Stomach smooth muscle (tissue), 2 donors: ENCODE measurements around the gene B4GALNT3.

Experiments
- H3K27ac ChIP-seq: one replicate; pipeline ENCODE4 v1.7.0; 2013; ENCODE audit warnings: mild to moderate bottlenecking, low read length, inconsistent platforms
- H3K27me3 ChIP-seq, 2 donors: one replicate each; pipeline ENCODE4 v1.7.0; 2013; ENCODE audit warnings: low read length in 2 of 2; ENCODE audit not compliant: insufficient read depth in 2 of 2, control insufficient read depth in 1 of 2
- H3K36me3 ChIP-seq, 2 donors: one replicate each; pipeline ENCODE4 v1.7.0; 2013; ENCODE audit warnings: low read length in 2 of 2; ENCODE audit not compliant: control insufficient read depth in 2 of 2, insufficient read depth in 2 of 2
- H3K4me1 ChIP-seq: one replicate; pipeline ENCODE4 v1.7.0; 2013; ENCODE audit warnings: low read length; ENCODE audit not compliant: control insufficient read depth, insufficient read depth
- H3K4me3 ChIP-seq, 2 donors: one replicate each; pipeline ENCODE4 v1.7.0; 2013; ENCODE audit warnings: low read length in 2 of 2
- H3K9ac ChIP-seq, 2 donors: one replicate each; pipeline ENCODE4 v1.7.0; 2013; ENCODE audit warnings: low read length in 2 of 2, mild to moderate bottlenecking in 1 of 2
- H3K9me3 ChIP-seq, 2 donors: one replicate each; pipeline ENCODE4 v1.7.0; 2013; ENCODE audit warnings: low read length in 2 of 2; ENCODE audit not compliant: control insufficient read depth in 2 of 2
- donor health status: healthy.
- donor health status: Pancreatic carcinoma.

The B4GALNT3 gene

GRCh38 chr12:597926-598568, 138.3 kb downstream of the B4GALNT3 start:
- Histone ChIP-seq H3K27me3 (no peaks in the 10 kb centered on the region), H3K36me3 (no peaks in the 10 kb centered on the region), H3K27ac (no peak overlapping the region), H3K9ac (no peak overlapping the region), H3K9me3 (no peaks in the 10 kb centered on the region), H3K4me3 (no peak overlapping the region), H3K4me1 (no peaks in the 10 kb centered on the region)

DNA sequence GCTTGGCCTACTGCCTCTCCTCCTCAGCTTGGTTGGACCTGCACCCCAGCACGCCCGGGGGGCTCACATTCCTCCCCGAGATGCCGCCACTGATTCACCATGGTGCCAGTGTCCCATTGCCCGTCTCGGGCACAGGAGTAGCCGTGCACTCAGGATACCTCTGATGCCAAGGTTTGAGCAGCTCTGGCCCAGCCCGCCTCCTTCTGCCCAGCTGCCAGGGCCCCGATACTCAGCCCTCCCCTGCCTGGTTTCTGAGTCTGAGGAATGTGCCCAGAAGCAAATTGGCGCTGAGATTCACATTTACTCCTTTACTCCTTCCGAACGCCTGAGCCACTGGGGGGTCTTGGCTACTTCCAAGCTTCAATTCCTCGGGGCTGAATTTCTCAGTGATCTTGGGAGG, 140.0 kb downstream of the B4GALNT3 start:
- Histone ChIP-seq H3K27ac (no peak overlapping the region), H3K36me3 (no peaks in the 10 kb centered on the region), H3K4me1 (no peaks in the 10 kb centered on the region), H3K27me3 (no peaks in the 10 kb centered on the region), H3K9me3 (no peaks in the 10 kb centered on the region), H3K9ac (no peak overlapping the region), H3K4me3 (no peak overlapping the region)

GRCh38 chr12:601976-602699, 142.4 kb downstream of the B4GALNT3 start:
- Histone ChIP-seq H3K27me3 (no peaks in the 10 kb centered on the region), H3K27ac (no peak overlapping the region), H3K4me3 (no peak overlapping the region), H3K36me3 (no peaks in the 10 kb centered on the region), H3K9me3 (no peaks in the 10 kb centered on the region), H3K9ac (no peak overlapping the region), H3K4me1 (no peaks in the 10 kb centered on the region)

GRCh38 chr12:602700-603068, 142.9 kb downstream of the B4GALNT3 start:
- H3K4me1 ChIP-seq: no peaks in the 10 kb centered on the region
- no peaks in the 10 kb centered on the region for H3K9me3 ChIP-seq
- H3K27ac ChIP-seq: no peak overlapping the region
- H3K9ac ChIP-seq: no peak overlapping the region
- H3K36me3 ChIP-seq: no peaks in the 10 kb centered on the region
- no peaks in the 10 kb centered on the region for H3K27me3 ChIP-seq
- no peak overlapping the region for H3K4me3 ChIP-seq

DNA sequence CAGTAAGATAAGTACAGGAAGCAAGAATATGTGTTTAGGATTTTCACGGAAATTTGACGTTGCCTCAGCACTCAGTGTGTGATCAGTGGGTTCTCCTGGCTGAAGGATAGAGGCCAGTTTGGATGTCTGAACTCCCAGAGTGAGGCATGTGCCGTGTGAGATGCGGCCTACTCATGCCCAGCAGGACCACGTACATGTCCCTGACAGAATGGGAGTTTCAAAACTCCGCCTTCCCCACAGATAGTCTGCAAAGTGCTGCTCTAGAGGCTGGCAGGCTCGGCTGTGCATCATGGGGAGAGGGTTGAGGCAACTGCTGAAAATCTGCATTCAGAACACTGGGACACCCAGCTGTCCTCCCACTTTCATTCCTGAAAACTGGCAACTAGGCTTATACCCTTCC, 145.2 kb downstream of the B4GALNT3 start:
- Histone ChIP-seq H3K27me3 (no peaks in the 10 kb centered on the region), H3K9me3 (no peaks in the 10 kb centered on the region), H3K9ac (no peak overlapping the region), H3K4me1 (no peaks in the 10 kb centered on the region), H3K36me3 (no peaks in the 10 kb centered on the region), H3K27ac (no peak overlapping the region), H3K4me3 (no peak overlapping the region)

DNA sequence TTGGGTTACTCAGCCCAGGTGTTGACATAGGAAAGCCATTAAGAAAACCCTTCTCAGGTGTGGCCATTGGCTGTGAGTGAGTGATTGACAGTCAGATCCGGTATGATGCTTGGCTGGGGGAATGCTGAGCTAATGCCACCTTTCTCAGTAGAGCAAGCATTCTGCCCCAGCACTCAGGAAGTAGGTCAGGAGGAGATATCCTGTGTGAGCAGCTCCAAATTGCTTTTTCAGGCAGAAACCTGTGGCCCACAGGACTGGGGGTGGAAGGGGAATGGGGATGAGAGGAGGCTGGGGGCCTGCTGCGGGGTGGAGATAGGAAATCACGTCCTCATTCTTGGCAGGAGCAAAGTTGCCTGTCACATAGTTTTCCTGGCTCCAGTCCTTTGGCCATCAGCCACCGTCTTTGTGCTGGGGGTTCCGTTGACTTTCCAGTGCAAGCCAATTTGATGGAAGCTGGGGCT, 147.8 kb downstream of the B4GALNT3 start:
- Histone ChIP-seq H3K36me3 (no peaks in the 10 kb centered on the region), H3K9ac (no peak overlapping the region), H3K27ac (no peak overlapping the region), H3K4me1 (no peaks in the 10 kb centered on the region), H3K27me3 (no peaks in the 10 kb centered on the region), H3K4me3 (no peak overlapping the region), H3K9me3 (no peaks in the 10 kb centered on the region)

GRCh38 chr12:608413-608812, 148.7 kb downstream of the B4GALNT3 start:
- no peak overlapping the region for H3K4me3 ChIP-seq
- H3K27me3 ChIP-seq: no peaks in the 10 kb centered on the region
- H3K9me3 ChIP-seq: no peaks in the 10 kb centered on the region
- no peak overlapping the region for H3K27ac ChIP-seq
- no peaks in the 10 kb centered on the region for H3K36me3 ChIP-seq
- H3K9ac ChIP-seq: no peak overlapping the region
- H3K4me1 ChIP-seq: no peaks in the 10 kb centered on the region

- H3K27ac ChIP-seq: no peak overlapping the region
- H3K9me3 ChIP-seq: no peaks in the 10 kb centered on the region
- no peaks in the 10 kb centered on the region for H3K27me3 ChIP-seq
- no peaks in the 10 kb centered on the region for H3K36me3 ChIP-seq
- H3K9ac ChIP-seq: no peak overlapping the region
- H3K4me3 ChIP-seq: no peak overlapping the region
- no peaks in the 10 kb centered on the region for H3K4me1 ChIP-seq
Observed at GRCh38 chr12:608921-609320, 149.2 kb downstream of the B4GALNT3 start.

DNA sequence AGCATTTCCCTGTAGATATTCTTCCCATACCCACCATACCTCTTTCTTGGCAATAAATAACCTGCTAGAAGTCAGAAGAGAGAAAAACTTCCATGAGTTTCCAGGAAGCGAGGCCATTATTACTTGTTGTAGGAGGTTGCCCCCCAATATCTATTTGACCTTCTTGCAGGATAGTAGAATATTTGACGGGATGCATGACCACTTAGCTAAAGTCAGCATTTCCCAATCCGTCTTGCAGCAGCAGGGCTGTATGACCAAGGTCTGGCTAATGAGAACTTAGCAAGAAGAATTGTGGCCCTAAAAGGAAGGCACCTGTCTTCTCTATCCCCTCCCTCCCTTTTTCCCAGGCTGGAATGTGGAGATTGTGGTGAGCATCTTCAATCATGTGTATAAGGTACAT, 152.0 kb downstream of the B4GALNT3 start:
- Histone ChIP-seq H3K36me3 (no peaks in the 10 kb centered on the region), H3K4me1 (no peaks in the 10 kb centered on the region), H3K27ac (no peak overlapping the region), H3K9me3 (no peaks in the 10 kb centered on the region), H3K4me3 (no peak overlapping the region), H3K27me3 (no peaks in the 10 kb centered on the region), H3K9ac (no peak overlapping the region)

- no peak overlapping the region for H3K4me3 ChIP-seq
- H3K9ac ChIP-seq: no peak overlapping the region
- no peak overlapping the region for H3K27ac ChIP-seq
- no peaks in the 10 kb centered on the region for H3K36me3 ChIP-seq
- no peaks in the 10 kb centered on the region for H3K4me1 ChIP-seq
- no peaks in the 10 kb centered on the region for H3K27me3 ChIP-seq
- no peaks in the 10 kb centered on the region for H3K9me3 ChIP-seq
Observed at GRCh38 chr12:612293-612692, 152.6 kb downstream of the B4GALNT3 start.

DNA sequence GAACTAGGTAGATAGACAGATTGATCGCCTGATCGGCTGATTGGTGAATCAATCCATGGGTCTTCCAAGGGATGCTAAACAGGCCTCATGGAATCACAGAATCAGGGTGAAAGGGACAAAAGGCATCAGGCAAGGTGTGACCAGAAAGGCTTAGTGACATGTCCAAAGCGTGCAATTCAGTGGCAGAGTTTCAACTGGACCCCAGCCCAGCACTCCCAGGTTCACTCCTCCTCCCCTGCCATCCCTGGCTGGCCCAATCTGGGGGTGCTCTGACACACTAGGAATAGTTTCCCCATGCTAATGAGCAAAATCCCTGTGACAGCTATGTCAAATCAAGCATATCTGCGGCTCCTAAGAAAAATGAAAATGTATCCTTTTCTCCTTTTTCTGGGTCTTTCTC, 153.1 kb downstream of the B4GALNT3 start:
- no peak overlapping the region for H3K27ac ChIP-seq
- no peaks in the 10 kb centered on the region for H3K27me3 ChIP-seq
- H3K9ac ChIP-seq: no peak overlapping the region
- no peaks in the 10 kb centered on the region for H3K36me3 ChIP-seq
- H3K4me1 ChIP-seq: no peaks in the 10 kb centered on the region
- no peaks in the 10 kb centered on the region for H3K9me3 ChIP-seq
- no peak overlapping the region for H3K4me3 ChIP-seq
